ENCODE results near the gene JUND. TPM values are rescaled to one million over a fixed set of nuclear protein-coding genes. Genes with fewer than 3 reads are reported as not detected.
A peak's percentile ranks its signal among the peaks of the same experiment; 100 is the strongest.

JUND gene
- total RNA-seq, 1 donor from 2014 or later = 161 TPM

GRCh38 chr19:18307271-18307681 lies 25.9 kb upstream of the JUND start:
- H3K4me1 Mint-ChIP-seq (ENCODE audit: low read depth, unreplicated experiment) = peaks cover 19% of the 10 kb centered on the region
- peaks cover 2% of the 10 kb centered on the region for H3K36me3 Mint-ChIP-seq (ENCODE audit: low read depth, unreplicated experiment)
- peak overlapping the region; percentile 43 for H3K27ac Mint-ChIP-seq (ENCODE audit: unreplicated experiment)
- H3K9me3 Mint-ChIP-seq (ENCODE audit: unreplicated experiment) = no peaks in the 10 kb centered on the region
- H3K4me3 Mint-ChIP-seq (ENCODE audit: unreplicated experiment) = no peak overlapping the region
- H3K79me2 ChIP-seq (ENCODE audit: insufficient read depth, low read length) = no peaks in the 10 kb centered on the region
- H3K9ac ChIP-seq (ENCODE audit: low read length) = no peak overlapping the region
- no peaks in the 10 kb centered on the region for H3K27me3 Mint-ChIP-seq (ENCODE audit: low read depth, unreplicated experiment)
- FAIRE-seq (no peak), DNase-seq (ENCODE audit: low read depth) (no peak)
- H3K4me3 ChIP-seq (ENCODE audit: insufficient read depth, low read depth, low read length) = no peak overlapping the region
- H4K20me1 ChIP-seq (ENCODE audit: insufficient read depth, low read length) = no peaks in the 10 kb centered on the region
- TF ChIP-seq CTCF (IDR thresholded peaks at IDR 0.05; ENCODE audit: insufficient read depth, low read depth, low read length) = no peak
- no peak for TF ChIP-seq EZH2 (IDR thresholded peaks at IDR 0.05; ENCODE audit: insufficient read depth, low read length)
- no peak overlapping the region for H2AFZ ChIP-seq (ENCODE audit: low read depth, low read length)
- H3K4me1 ChIP-seq (ENCODE audit: insufficient read depth, low read length) = peaks cover 21% of the 10 kb centered on the region
- H3K27ac ChIP-seq (ENCODE audit: low read depth, low read length) = no peak overlapping the region
- peaks cover 2% of the 10 kb centered on the region for H3K36me3 ChIP-seq (ENCODE audit: insufficient read depth, low read length)
- no peaks in the 10 kb centered on the region for H3K27me3 ChIP-seq (ENCODE audit: insufficient read depth, low read length)
- no peaks in the 10 kb centered on the region for H3K9me3 ChIP-seq (ENCODE audit: insufficient read depth, low read depth, low read length)
- H3K4me2 ChIP-seq (ENCODE audit: low read length) = no peak overlapping the region

- Mint-ChIP-seq H3K27ac (ENCODE audit: unreplicated experiment) (peak overlapping the region; percentile 43), H3K9me3 (ENCODE audit: unreplicated experiment) (no peaks in the 10 kb centered on the region), H3K4me1 (ENCODE audit: low read depth, unreplicated experiment) (peaks cover 19% of the 10 kb centered on the region), H3K4me3 (ENCODE audit: unreplicated experiment) (no peak overlapping the region), H3K27me3 (ENCODE audit: low read depth, unreplicated experiment) (no peaks in the 10 kb centered on the region), H3K36me3 (ENCODE audit: low read depth, unreplicated experiment) (peaks cover 2% of the 10 kb centered on the region)
- no peak overlapping the region for H3K9ac ChIP-seq (ENCODE audit: low read length)
- H2AFZ ChIP-seq (ENCODE audit: low read depth, low read length) = no peak overlapping the region
- no peak for DNase-seq (ENCODE audit: low read depth)
- no peaks in the 10 kb centered on the region for H3K9me3 ChIP-seq (ENCODE audit: insufficient read depth, low read depth, low read length)
- TF ChIP-seq EZH2 (IDR thresholded peaks at IDR 0.05; ENCODE audit: insufficient read depth, low read length) (no peak), CTCF (IDR thresholded peaks at IDR 0.05; ENCODE audit: insufficient read depth, low read depth, low read length) (no peak)
- H3K4me3 ChIP-seq (ENCODE audit: insufficient read depth, low read depth, low read length) = no peak overlapping the region
- peaks cover 21% of the 10 kb centered on the region for H3K4me1 ChIP-seq (ENCODE audit: insufficient read depth, low read length)
- no peaks in the 10 kb centered on the region for H3K27me3 ChIP-seq (ENCODE audit: insufficient read depth, low read length)
- no peaks in the 10 kb centered on the region for H4K20me1 ChIP-seq (ENCODE audit: insufficient read depth, low read length)
- no peaks in the 10 kb centered on the region for H3K79me2 ChIP-seq (ENCODE audit: insufficient read depth, low read length)
- H3K4me2 ChIP-seq (ENCODE audit: low read length) = no peak overlapping the region
- H3K36me3 ChIP-seq (ENCODE audit: insufficient read depth, low read length) = peaks cover 2% of the 10 kb centered on the region
- FAIRE-seq = no peak
- H3K27ac ChIP-seq (ENCODE audit: low read depth, low read length) = no peak overlapping the region
These were observed 25.5 kb upstream of the JUND start for GRCh38 chr19:18306888-18307260.

DNA sequence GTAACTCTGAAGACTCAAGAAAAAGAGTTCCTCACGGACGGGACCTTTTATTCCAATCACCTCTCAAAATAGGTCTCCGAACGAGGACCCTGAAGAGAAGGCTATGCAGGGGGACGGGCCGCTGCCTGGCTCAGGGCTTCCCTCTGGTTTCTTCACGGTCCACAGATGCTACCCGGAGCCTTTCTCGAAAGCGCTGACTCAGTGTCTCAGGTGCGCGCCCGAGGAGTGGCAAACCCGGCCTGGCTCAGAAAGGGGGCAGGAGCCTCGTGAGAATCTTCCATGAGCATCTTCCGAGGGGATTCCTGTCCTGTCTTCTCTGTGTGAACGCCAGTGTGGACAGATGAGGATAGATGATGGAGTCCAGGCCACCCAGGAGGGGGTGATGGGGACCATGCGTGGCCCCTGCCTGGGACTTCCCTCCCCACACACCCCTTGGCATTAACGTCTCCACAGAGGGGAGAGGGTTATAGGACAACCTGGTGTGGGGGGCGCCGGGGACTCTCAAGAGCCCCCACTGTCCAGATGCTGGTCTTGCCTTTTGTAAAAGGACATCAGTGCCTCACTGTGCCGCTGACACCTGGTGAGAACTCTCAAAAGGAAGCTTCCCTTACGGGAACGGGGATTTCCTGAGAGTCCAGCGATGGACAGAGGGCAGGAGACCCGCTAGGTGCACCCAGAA lies 24.9 kb upstream of the JUND start:
- Histone ChIP-seq H3K4me3 (ENCODE audit: insufficient read depth, low read depth, low read length) (no peak overlapping the region), H3K79me2 (ENCODE audit: insufficient read depth, low read length) (no peaks in the 10 kb centered on the region), H4K20me1 (ENCODE audit: insufficient read depth, low read length) (no peaks in the 10 kb centered on the region), H3K9ac (ENCODE audit: low read length) (no peak overlapping the region), H3K4me1 (ENCODE audit: insufficient read depth, low read length) (peaks cover 21% of the 10 kb centered on the region), H3K4me2 (ENCODE audit: low read length) (no peak overlapping the region), H2AFZ (ENCODE audit: low read depth, low read length) (no peak overlapping the region), H3K9me3 (ENCODE audit: insufficient read depth, low read depth, low read length) (no peaks in the 10 kb centered on the region), H3K27me3 (ENCODE audit: insufficient read depth, low read length) (no peaks in the 10 kb centered on the region), H3K36me3 (ENCODE audit: insufficient read depth, low read length) (peaks cover 2% of the 10 kb centered on the region), H3K27ac (ENCODE audit: low read depth, low read length) (no peak overlapping the region)
- Mint-ChIP-seq H3K9me3 (ENCODE audit: unreplicated experiment) (no peaks in the 10 kb centered on the region), H3K27me3 (ENCODE audit: low read depth, unreplicated experiment) (no peaks in the 10 kb centered on the region), H3K36me3 (ENCODE audit: low read depth, unreplicated experiment) (peaks cover 2% of the 10 kb centered on the region), H3K4me1 (ENCODE audit: low read depth, unreplicated experiment) (peaks cover 19% of the 10 kb centered on the region), H3K4me3 (ENCODE audit: unreplicated experiment) (no peak overlapping the region), H3K27ac (ENCODE audit: unreplicated experiment) (peak overlapping the region; percentile 43)
- FAIRE-seq (no peak), DNase-seq (ENCODE audit: low read depth) (no peak)
- TF ChIP-seq CTCF (IDR thresholded peaks at IDR 0.05; ENCODE audit: insufficient read depth, low read depth, low read length) = no peak
- no peak for TF ChIP-seq EZH2 (IDR thresholded peaks at IDR 0.05; ENCODE audit: insufficient read depth, low read length)

Measured in astrocyte (in vitro differentiated cells and primary cell).